Panc1 (cell line): ENCODE measurements around the gene SLC25A29. TPM values are rescaled to one million over a fixed set of nuclear protein-coding genes. Genes with fewer than 3 reads are reported as not detected.

Experiments
- ATAC-seq: fragments of 200-7000 bp; cut with Tn5 transposase; 2 replicates; pipeline ENCODE4 v1.9.1; 2020; ENCODE audit warnings: mild to moderate bottlenecking, moderate library complexity
- BruUV-seq: library from RNA; stranded (reverse); fragments of 400-500 nt; replicated peaks from 2 replicates; lab custom pipeline; 2021; lab: Mats Ljungman, UMichigan
- CTCF ChIA-PET: fragments of 300-600 bp; sonication (Branson Sonifier 250); formaldehyde crosslinking; loops from one replicate; lab custom pipeline; 2022; ENCODE audit warnings: antibody characterized with exemption; lab: Charles Lee
- POLR2A ChIA-PET: fragments of 300-600 bp; sonication (Branson Sonifier 250); formaldehyde crosslinking; loops from one replicate; lab custom pipeline; 2022; ENCODE audit warnings: antibody characterized with exemption; lab: Charles Lee
- DNase-seq: peaks from one replicate; pipeline ENCODE4 v3.0.0-alpha.2; 2010; ENCODE audit warnings: low read depth, low spot score
- H3K27ac ChIP-seq: 2 replicates; pipeline ENCODE4 v1.5.1; 2011; ENCODE audit warnings: mild to moderate bottlenecking, low read length, inconsistent platforms
- H3K27me3 ChIP-seq: fragments of 200-500 bp; sonication (Bioruptor generic); 2 replicates; pipeline ENCODE4 v1.6.0; 2014; ENCODE audit warnings: low read length, inconsistent platforms; ENCODE audit not compliant: control insufficient read depth, insufficient read depth
- H3K36me3 ChIP-seq: fragments of 200-500 bp; sonication (Bioruptor generic); 2 replicates; pipeline ENCODE4 v1.5.1; 2014; ENCODE audit warnings: inconsistent platforms, mild to moderate bottlenecking, low read length, moderate library complexity; ENCODE audit not compliant: control insufficient read depth, insufficient read depth
- H3K4me1 ChIP-seq: 2 replicates; pipeline ENCODE4 v1.5.1; 2011; ENCODE audit warnings: inconsistent platforms, mild to moderate bottlenecking, low read length, moderate library complexity; ENCODE audit not compliant: control insufficient read depth, insufficient read depth
- H3K4me3 ChIP-seq, 2 experiments: 2 replicates each; pipeline ENCODE4 v1.5.1; 2011 to 2012; ENCODE audit warnings: low read depth in 2 of 2, low read length in 2 of 2, mild to moderate bottlenecking in 2 of 2, inconsistent platforms in 1 of 2, moderate library complexity in 1 of 2
- H3K9me3 ChIP-seq: fragments of 200-500 bp; sonication (Bioruptor generic); 2 replicates; pipeline ENCODE4 v1.5.1; 2014; ENCODE audit warnings: low read depth, mild to moderate bottlenecking, inconsistent platforms, low read length, moderate library complexity; ENCODE audit not compliant: control insufficient read depth, insufficient read depth
- POLR2AphosphoS5 ChIP-seq: IDR thresholded peaks from 2 replicates; pipeline ENCODE4 v1.6.1; 2012; ENCODE audit warnings: mild to moderate bottlenecking, low read depth, low read length, moderate library complexity
- SIN3A ChIP-seq: IDR thresholded peaks from 2 replicates; pipeline ENCODE4 v1.6.1; 2012; ENCODE audit warnings: low read depth, mild to moderate bottlenecking, low read length, moderate library complexity, borderline replicate concordance; ENCODE audit not compliant: insufficient read depth
- TCF7L2 ChIP-seq: IDR thresholded peaks from 2 replicates; pipeline ENCODE4 v1.6.1; 2011; ENCODE audit warnings: mild to moderate bottlenecking, low read depth, low read length, inconsistent platforms
- in situ Hi-C: cut with HindIII; loops from 2 replicates; pipeline ENCODE4 v1.10.0; 2016; ENCODE audit warnings: low sequenced_read_pairs, low pct_unique_long_range_greater_than_20kb
- intact Hi-C: fragments of 100-400 bp; cut with micrococcal nuclease; formaldehyde crosslinking; loops from one replicate; pipeline ENCODE4 v1.10.0; 2022; ENCODE audit not compliant: unreplicated experiment
- total RNA-seq: library from RNA; stranded (reverse); gene quantifications from one replicate; pipeline ENCODE4 v1.2.1, GENCODE V29; 2021; ENCODE audit not compliant: unreplicated experiment
- TF ChIP-seq, protein P1 (sequence below), 2 experiments: IDR thresholded peaks; 2 replicates each; pipeline ENCODE4 v1.6.1; 2011 to 2012; ENCODE audit warnings: low read depth in 2 of 2, control low read depth in 1 of 2, low read length in 1 of 2, mild to moderate bottlenecking in 1 of 2, moderate library complexity in 1 of 2; ENCODE audit not compliant: insufficient read depth in 1 of 2
- TF ChIP-seq, protein P2 (sequence below): fragments of 450-650 bp; IDR thresholded peaks from 2 replicates; pipeline ENCODE4 v1.5.1; 2017; ENCODE audit warnings: mild to moderate bottlenecking

Gene SLC25A29
- total RNA-seq, 1 experiment from 2014 or later = 33.6 TPM

DNA sequence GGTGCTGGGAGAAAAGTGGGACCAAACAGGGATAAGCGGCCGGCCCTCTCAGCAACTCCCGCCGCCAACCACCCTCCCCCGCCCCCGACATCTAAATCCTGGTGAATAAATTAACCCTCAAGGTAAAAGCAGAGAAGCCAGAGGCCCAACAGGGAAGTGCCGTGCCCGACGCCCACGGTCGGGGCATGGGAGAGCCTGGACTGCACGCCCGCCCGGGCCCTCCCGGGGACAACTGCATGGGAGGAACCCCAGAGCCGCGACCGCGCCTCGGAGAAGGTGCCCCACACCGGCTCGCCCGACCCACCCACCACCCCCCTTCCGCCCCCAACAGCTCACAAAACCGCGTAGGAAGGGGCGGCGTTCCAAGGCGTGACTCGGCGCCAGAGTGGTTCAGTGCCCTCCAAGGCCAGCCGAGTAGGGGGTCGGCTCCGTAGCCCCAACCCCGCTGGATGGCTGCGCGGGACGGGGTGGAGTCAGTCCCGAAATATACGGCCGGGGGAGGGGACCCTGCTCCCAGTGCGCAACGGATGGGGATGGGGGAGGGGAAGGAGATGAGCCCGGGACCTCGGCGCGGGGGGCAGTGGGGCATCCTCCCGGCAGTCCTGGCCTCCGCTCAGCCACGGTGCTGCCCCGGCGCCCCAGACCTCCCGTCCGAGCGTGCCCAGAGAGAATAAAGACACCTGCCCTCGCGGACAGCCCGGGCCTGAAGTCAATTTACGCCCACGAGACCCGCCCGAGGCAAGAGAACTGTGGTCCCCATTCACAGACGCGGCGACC lies 732 bp downstream of the SLC25A29 start:
- Histone ChIP-seq H3K9me3 (no peaks in the 10 kb centered on the region), H3K4me1 (peaks cover 8% of the 10 kb centered on the region), H3K27me3 (no peaks in the 10 kb centered on the region), H3K36me3 (no peaks in the 10 kb centered on the region; the same call in 1 of the 2 replicates), H3K27ac (0 out of 2 replicates have a peak overlapping the region, but pooled peaks have one; percentile 57), H3K4me3 (peak overlapping the region; percentile 54 to 68)
- ChIA-PET POLR2A (interaction anchor here (0.6 kb wide), 2 partner anchors 33 to 64 kb away, joined by 3 to 8 read pairs; no protein-coding TSS in a partner anchor), CTCF (interaction anchor here (0.7 kb wide), 1 partner anchor 1171 kb away, joined by 3 read pairs; no protein-coding TSS in a partner anchor)
- BruUV-seq = no TSS peak
- no peak for TF ChIP-seq TCF7L2
- no peak for TF ChIP-seq SIN3A
- TF ChIP-seq POLR2AphosphoS5 = no peak
- TF ChIP-seq, protein P1, sequence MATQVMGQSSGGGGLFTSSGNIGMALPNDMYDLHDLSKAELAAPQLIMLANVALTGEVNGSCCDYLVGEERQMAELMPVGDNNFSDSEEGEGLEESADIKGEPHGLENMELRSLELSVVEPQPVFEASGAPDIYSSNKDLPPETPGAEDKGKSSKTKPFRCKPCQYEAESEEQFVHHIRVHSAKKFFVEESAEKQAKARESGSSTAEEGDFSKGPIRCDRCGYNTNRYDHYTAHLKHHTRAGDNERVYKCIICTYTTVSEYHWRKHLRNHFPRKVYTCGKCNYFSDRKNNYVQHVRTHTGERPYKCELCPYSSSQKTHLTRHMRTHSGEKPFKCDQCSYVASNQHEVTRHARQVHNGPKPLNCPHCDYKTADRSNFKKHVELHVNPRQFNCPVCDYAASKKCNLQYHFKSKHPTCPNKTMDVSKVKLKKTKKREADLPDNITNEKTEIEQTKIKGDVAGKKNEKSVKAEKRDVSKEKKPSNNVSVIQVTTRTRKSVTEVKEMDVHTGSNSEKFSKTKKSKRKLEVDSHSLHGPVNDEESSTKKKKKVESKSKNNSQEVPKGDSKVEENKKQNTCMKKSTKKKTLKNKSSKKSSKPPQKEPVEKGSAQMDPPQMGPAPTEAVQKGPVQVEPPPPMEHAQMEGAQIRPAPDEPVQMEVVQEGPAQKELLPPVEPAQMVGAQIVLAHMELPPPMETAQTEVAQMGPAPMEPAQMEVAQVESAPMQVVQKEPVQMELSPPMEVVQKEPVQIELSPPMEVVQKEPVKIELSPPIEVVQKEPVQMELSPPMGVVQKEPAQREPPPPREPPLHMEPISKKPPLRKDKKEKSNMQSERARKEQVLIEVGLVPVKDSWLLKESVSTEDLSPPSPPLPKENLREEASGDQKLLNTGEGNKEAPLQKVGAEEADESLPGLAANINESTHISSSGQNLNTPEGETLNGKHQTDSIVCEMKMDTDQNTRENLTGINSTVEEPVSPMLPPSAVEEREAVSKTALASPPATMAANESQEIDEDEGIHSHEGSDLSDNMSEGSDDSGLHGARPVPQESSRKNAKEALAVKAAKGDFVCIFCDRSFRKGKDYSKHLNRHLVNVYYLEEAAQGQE (IDR thresholded peaks at IDR 0.05; ENCODE audit: insufficient read depth in 1 of 2, low read depth in 2 of 2, low read length in 1 of 2) = no peak
- TF ChIP-seq, protein P2, sequence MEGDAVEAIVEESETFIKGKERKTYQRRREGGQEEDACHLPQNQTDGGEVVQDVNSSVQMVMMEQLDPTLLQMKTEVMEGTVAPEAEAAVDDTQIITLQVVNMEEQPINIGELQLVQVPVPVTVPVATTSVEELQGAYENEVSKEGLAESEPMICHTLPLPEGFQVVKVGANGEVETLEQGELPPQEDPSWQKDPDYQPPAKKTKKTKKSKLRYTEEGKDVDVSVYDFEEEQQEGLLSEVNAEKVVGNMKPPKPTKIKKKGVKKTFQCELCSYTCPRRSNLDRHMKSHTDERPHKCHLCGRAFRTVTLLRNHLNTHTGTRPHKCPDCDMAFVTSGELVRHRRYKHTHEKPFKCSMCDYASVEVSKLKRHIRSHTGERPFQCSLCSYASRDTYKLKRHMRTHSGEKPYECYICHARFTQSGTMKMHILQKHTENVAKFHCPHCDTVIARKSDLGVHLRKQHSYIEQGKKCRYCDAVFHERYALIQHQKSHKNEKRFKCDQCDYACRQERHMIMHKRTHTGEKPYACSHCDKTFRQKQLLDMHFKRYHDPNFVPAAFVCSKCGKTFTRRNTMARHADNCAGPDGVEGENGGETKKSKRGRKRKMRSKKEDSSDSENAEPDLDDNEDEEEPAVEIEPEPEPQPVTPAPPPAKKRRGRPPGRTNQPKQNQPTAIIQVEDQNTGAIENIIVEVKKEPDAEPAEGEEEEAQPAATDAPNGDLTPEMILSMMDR = no peak
- intact Hi-C loops = no loop called here
- DNase-seq (no peak), ATAC-seq (peak; percentile 8; the same call in 1 of the 2 replicates)
- in situ Hi-C loops = no loop called here

DNA sequence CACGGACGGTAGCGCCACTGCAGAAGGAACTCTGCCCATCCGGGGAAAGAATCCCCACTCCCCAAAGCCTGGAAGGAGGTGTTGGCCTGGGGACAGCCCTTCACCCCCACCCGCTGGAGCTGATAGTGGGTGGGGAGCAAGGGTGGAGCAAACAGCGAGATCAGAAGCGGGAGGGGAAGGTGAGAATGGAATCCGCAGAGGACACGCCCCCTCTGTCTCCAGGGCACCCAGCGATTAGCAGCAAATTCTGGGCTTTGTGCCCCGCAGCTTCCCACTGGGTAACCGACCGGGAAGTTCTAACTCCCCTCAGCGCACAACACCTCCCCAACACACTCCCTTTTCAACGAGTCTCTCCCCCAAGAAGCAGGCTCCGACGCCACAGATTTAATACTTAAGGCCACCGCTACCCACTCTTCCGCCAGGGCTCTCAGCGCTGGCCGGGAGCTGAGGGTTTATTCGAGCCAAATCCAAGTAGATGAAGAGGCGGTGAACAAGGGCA lies 1.4 kb downstream of the SLC25A29 start:
- Histone ChIP-seq H3K9me3 (no peaks in the 10 kb centered on the region), H3K36me3 (no peaks in the 10 kb centered on the region; the same call in 1 of the 2 replicates), H3K27ac (0 out of 2 replicates have a peak overlapping the region, but pooled peaks have one; percentile 57), H3K27me3 (no peaks in the 10 kb centered on the region), H3K4me1 (peaks cover 8% of the 10 kb centered on the region), H3K4me3 (peak overlapping the region; percentile 54 to 68)
- intact Hi-C loops = no loop called here
- in situ Hi-C loops = no loop called here
- TF ChIP-seq POLR2AphosphoS5 (no peak), TCF7L2 (no peak), SIN3A (no peak)
- TF ChIP-seq, protein P1 (IDR thresholded peaks at IDR 0.05; ENCODE audit: insufficient read depth in 1 of 2, low read depth in 2 of 2, low read length in 1 of 2) = no peak
- TF ChIP-seq, protein P2 = no peak
- POLR2A ChIA-PET = interaction anchor here (0.6 kb wide), 2 partner anchors 32 to 63 kb away, joined by 3 to 8 read pairs; no protein-coding TSS in a partner anchor
- no peak for DNase-seq
- peak; percentile 46 for ATAC-seq
- CTCF ChIA-PET = interaction anchor here (0.7 kb wide), 1 partner anchor 1172 kb away, joined by 3 read pairs; no protein-coding TSS in a partner anchor
- no TSS peak for BruUV-seq
